Occipital lobe (tissue), 3 donors: ENCODE data around the gene REEP3. TPM values are rescaled to one million over a fixed set of nuclear protein-coding genes. Genes with fewer than 3 reads are reported as not detected.
"Not testable (repeated sequence)": the region's sequence is repeated elsewhere in the genome, so short reads cannot be mapped to it uniquely, and the experiment has no call there.

Experiments
- DNase-seq: peaks from one replicate; lab custom pipeline; 2025; lab: John Stamatoyannopoulos, UW
- small RNA-seq: library from RNA; depleted of rRNA; stranded (forward); fragments of <200 nt; gene quantifications from one replicate; pipeline ENCODE3, GENCODE V24; 2014
- total RNA-seq: library from RNA; depleted of rRNA; stranded (reverse); fragments of >200 nt; gene quantifications from one replicate; pipeline ENCODE4 v1.2.3, GENCODE V29; 2014

REEP3 gene
- total RNA-seq, 1 donor from 2014 or later = 24.5 TPM

- DNase-seq = not testable (repeated sequence)
Measured at GRCh38 chr10:63665006-63665580, 143.9 kb downstream of the REEP3 start.

DNA sequence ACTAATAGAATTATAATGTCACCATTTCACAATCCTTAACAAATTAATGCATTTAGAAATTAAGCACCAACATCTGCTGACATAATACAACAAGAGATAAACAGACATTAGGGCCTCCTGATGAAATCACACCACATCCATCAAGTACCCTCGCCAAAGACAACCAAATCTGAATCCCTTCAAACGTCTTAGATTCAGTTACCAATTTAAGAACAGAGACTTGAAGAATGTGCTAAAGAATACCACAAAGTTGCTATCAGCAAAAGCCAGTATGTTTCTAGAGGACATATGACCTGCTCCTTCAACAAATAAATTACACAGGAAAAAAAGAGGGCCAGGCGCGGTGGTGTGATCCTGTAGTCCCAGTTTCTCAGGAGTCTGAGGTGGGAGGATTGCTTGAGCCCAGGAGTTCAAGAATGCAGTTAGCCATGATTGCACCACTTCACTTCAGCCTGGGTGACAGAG lies 144.5 kb downstream of the REEP3 start:
- DNase-seq = no peak

- DNase-seq = no peak
Measured at GRCh38 chr10:63666836-63667383, 145.7 kb downstream of the REEP3 start.

GRCh38 chr10:63667596-63668480 lies 146.6 kb downstream of the REEP3 start:
- DNase-seq = no peak

DNA sequence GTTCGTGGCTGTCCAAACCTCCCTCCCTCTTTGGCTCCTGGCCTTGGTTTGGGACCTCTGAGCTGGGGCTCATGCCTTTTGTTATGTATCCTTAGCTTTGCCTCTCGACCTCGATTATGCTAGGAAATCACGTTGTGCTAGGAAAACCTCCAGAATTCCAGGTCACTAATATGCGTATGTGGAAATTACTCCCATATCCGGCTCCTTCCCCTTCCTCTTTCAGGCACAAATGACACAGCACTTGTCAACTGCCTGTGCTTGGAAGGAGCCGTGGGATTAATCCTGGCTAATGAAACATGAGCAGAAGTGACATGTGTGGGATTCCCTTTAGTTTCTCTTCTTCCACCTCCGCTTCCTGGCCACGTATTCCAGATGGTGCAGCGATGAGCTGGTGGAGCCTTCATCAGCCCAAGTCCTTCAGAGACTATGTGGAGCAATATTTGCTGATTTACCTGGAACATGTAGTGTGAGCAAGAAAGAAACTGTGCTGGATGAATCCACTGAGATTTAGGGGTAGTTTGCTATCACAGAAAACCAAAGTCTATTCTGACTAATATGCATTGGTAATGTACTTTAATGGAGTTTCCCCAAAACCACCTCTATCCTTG lies 149.2 kb downstream of the REEP3 start:
- DNase-seq = peak; percentile 36

GRCh38 chr10:63671317-63671937 lies 150.2 kb downstream of the REEP3 start:
- no peak for DNase-seq

- DNase-seq = no peak
Measured at GRCh38 chr10:63672491-63672890, 151.3 kb downstream of the REEP3 start.

DNA sequence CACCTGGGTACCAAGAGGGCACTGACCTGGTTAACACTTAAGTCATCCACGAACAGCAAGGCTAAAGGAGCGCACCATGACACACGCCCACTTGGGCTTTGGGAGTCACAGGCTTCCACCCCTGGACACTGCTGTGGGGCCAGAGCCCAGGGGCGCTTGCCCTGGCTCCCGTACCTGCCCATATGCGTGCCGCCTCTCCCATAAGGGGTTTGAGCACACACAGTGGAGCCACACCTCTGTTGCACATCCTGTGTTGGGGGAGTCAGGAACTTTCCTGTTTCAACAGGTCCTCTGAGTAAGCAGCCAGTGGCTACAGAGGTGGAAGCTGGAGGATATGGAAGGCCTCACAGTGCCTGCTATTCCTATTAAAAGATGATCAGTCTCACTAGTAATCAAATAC lies 152.0 kb downstream of the REEP3 start:
- no peak for DNase-seq

DNA sequence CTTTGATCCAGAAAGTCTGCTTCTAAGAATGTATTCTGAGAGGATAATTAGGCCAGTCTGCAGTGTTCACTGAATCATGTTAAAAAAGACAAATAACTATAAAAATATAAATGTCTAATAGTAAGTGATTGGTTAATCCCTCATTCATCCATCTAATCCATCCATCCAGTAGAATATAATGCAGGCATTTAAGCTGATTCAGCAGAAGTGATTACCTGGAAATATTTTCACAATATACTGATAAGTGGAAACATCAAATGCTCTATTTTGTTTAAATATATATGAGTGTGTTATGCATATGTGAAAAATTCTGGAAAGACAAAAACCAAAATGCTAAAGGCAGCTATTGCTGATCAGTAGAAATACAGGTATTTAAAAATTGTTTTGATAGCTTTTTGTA lies 152.6 kb downstream of the REEP3 start:
- DNase-seq = no peak

Small RNA genes within 50 kb of the gene (small RNA-seq; reads per million reads assigned to genes)
- gene AC022022.1 = not detected

Other genes with a start within 250 kb of the REEP3 start
- 355 TPM for gene JMJD1C, start 55.4 kb upstream of the REEP3 start, total RNA-seq